ENCODE measurements around the gene PAQR4.

The PAQR4 gene

GRCh38 chr16:2992383-2993081 is 23.4 kb downstream of the PAQR4 start:
- no peak overlapping the region for H3K4me3 ChIP-seq (ENCODE audit: control insufficient read depth, low read depth, low read length)
- TF ChIP-seq CTCF (IDR thresholded peaks at IDR 0.05; ENCODE audit: control insufficient read depth, insufficient read depth, low read depth, low read length, missing control alignments) = no peak
- DNase-seq (ENCODE audit: low read depth) = no peak

GRCh38 chr16:2996298-2996697 is 27.1 kb downstream of the PAQR4 start:
- no peak for DNase-seq (ENCODE audit: low read depth)
- no peak for TF ChIP-seq CTCF (IDR thresholded peaks at IDR 0.05; ENCODE audit: control insufficient read depth, insufficient read depth, low read depth, low read length, missing control alignments)
- H3K4me3 ChIP-seq (ENCODE audit: control insufficient read depth, low read depth, low read length) = no peak overlapping the region

- no peak overlapping the region for H3K4me3 ChIP-seq (ENCODE audit: control insufficient read depth, low read depth, low read length)
- no peak for TF ChIP-seq CTCF (IDR thresholded peaks at IDR 0.05; ENCODE audit: control insufficient read depth, insufficient read depth, low read depth, low read length, missing control alignments)
- no peak for DNase-seq (ENCODE audit: low read depth)
These were observed 30.8 kb downstream of the PAQR4 start for GRCh38 chr16:2999929-3000328.

GRCh38 chr16:3000540-3000939 is 31.4 kb downstream of the PAQR4 start:
- TF ChIP-seq CTCF (IDR thresholded peaks at IDR 0.05; ENCODE audit: control insufficient read depth, insufficient read depth, low read depth, low read length, missing control alignments) = no peak

GRCh38 chr16:3001316-3001715 is 32.2 kb downstream of the PAQR4 start:
- no peak overlapping the region for H3K4me3 ChIP-seq (ENCODE audit: control insufficient read depth, low read depth, low read length)
- TF ChIP-seq CTCF (IDR thresholded peaks at IDR 0.05; ENCODE audit: control insufficient read depth, insufficient read depth, low read depth, low read length, missing control alignments) = no peak
- no peak for DNase-seq (ENCODE audit: low read depth)

More at GRCh38 chr16:3000540-3000939, 31.4 kb downstream of the PAQR4 start:
- no peak overlapping the region for H3K4me3 ChIP-seq (ENCODE audit: control insufficient read depth, low read depth, low read length)
- no peak for DNase-seq (ENCODE audit: low read depth)

- H3K4me3 ChIP-seq (ENCODE audit: control insufficient read depth, low read depth, low read length) = no peak overlapping the region
- peak; percentile 88 for DNase-seq (ENCODE audit: low read depth)
- TF ChIP-seq CTCF (IDR thresholded peaks at IDR 0.05; ENCODE audit: control insufficient read depth, insufficient read depth, low read depth, low read length, missing control alignments) = peak; percentile 50
These were observed 34.6 kb downstream of the PAQR4 start for GRCh38 chr16:3003582-3004270.
